Activated CD8-positive, alpha-beta memory T cell treated with anti-CD3 and anti-CD28 coated beads, Interleukin-2, amount 50 U/mL, for 4 hours (primary cell): ENCODE measurements around the gene VSX2.
A peak's percentile ranks its signal among the peaks of the same experiment; 100 is the strongest.

Source experiments
- DNase-seq: peaks from one replicate; pipeline ENCODE4 v3.0.0-alpha.2; 2020

The VSX2 gene

DNA sequence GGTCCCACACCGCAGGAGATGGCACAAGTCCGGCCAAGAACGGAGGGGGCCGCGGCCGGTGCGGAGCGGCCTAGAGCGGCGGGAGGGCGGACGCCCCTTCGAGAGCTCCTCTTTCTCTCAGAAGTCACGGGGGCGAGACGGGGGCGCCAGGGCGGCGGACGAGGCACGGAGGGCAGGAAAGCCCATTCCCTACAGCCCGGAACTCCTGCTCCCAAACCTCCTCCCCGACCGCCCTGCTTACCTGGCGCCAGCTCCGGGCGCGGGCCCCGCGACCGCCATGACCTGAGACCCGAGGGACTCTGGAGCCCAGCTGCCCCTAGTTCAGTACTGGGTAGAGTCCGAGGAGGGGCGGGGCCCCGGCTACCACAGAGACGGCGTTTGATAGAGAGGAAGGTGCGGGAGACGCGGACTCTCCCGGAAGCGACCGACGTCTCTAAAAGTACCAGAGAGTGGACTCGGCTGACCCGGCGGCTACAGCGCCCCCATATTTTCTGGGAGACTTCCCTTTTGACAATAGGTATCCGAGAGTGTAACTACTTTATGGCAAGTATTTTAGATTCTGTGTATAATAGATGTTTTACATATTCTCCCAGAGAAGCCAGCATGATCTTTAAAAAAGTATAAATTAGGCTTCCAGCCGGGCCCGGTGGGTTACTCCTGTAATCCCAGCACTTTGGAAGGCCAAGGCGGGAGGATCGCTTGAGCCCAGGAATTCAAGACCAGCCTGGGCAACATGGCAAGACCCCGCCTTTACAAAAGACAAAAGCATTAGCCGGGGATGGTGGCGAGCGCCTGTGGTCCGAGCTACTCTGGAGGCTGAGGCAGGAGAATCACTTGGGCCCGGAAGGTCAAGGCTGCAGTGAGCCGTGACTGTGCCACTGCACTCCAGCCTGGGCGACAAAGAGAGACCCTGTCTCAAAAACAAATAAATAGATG lies 63.7 kb downstream of the VSX2 start, which contains the start of gene ABCD4:
Gene ABCD4 (minus strand): TSS at position 301 of the 936 bp plus-strand sequence. CDS start 22 bp downstream, at position 279.
- DNase-seq: peak; percentile 84

- DNase-seq: no peak
Measured at GRCh38 chr14:74308695-74309094, 69.4 kb downstream of the VSX2 start.

- DNase-seq: no peak
Measured at GRCh38 chr14:74309125-74310022, 70.1 kb downstream of the VSX2 start.

DNA sequence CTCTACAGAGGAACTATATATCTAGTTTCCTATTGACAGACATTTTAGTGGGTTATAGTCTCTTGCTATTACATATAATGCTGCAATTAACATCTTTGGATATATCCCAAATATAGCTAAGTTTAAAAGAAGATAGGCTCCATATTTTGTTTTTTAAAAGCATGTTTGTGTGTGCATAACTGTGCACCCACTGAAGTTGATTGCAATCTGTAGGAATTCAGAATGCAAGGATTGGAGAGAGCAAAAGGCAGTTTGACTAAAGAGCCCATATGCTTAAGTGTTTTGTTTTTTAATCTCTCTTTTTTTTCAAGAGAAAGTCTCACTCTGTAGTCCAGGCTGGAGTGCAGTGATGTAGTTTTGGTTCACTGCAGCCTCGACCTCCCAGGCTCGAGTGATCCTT lies 72.9 kb downstream of the VSX2 start:
- DNase-seq: no peak
